ENCODE measurements around the gene EXOC3L2. TPM values are rescaled to one million over a fixed set of nuclear protein-coding genes. Genes with fewer than 3 reads are reported as not detected.

The EXOC3L2 gene
- not detected in 2 replicates for total RNA-seq

- H3K4me3 ChIP-seq (ENCODE audit: low read depth, low read length): no peak within 1 kb of the TSS
- TF ChIP-seq CTCF (IDR thresholded peaks at IDR 0.05; ENCODE audit: insufficient read depth, low read depth, low read length): no peak
- DNase-seq (ENCODE audit: low read depth): peak; percentile 26
These were observed at the start of gene EXOC3L2 for GRCh38 chr19:45245334-45245787. EXOC3L2 (minus strand) TSS chr19:45245407; CDS start chr19:45239045, 6,362 bp downstream.

GRCh38 chr19:45294291-45295029 is 49.3 kb upstream of the EXOC3L2 start:
- TF ChIP-seq CTCF (IDR thresholded peaks at IDR 0.05; ENCODE audit: insufficient read depth, low read depth, low read length): no peak
- no peak for DNase-seq (ENCODE audit: low read depth)
- no peak overlapping the region for H3K4me3 ChIP-seq (ENCODE audit: low read depth, low read length)

- H3K4me3 ChIP-seq (ENCODE audit: low read depth, low read length): no peak overlapping the region
- DNase-seq (ENCODE audit: low read depth): no peak
- TF ChIP-seq CTCF (IDR thresholded peaks at IDR 0.05; ENCODE audit: insufficient read depth, low read depth, low read length): no peak
These were observed 48.5 kb upstream of the EXOC3L2 start for GRCh38 chr19:45293682-45294081.

- no peak for DNase-seq (ENCODE audit: low read depth)
- H3K4me3 ChIP-seq (ENCODE audit: low read depth, low read length): no peak overlapping the region
- TF ChIP-seq CTCF (IDR thresholded peaks at IDR 0.05; ENCODE audit: insufficient read depth, low read depth, low read length): no peak
These were observed 46.6 kb upstream of the EXOC3L2 start for GRCh38 chr19:45291834-45292233.

GRCh38 chr19:45290381-45290931 is 45.2 kb upstream of the EXOC3L2 start:
- DNase-seq (ENCODE audit: low read depth): no peak
- H3K4me3 ChIP-seq (ENCODE audit: low read depth, low read length): no peak overlapping the region
- no peak for TF ChIP-seq CTCF (IDR thresholded peaks at IDR 0.05; ENCODE audit: insufficient read depth, low read depth, low read length)

GRCh38 chr19:45283443-45284033 is 38.3 kb upstream of the EXOC3L2 start:
- DNase-seq (ENCODE audit: low read depth): no peak

More at GRCh38 chr19:45283443-45284033, 38.3 kb upstream of the EXOC3L2 start:
- TF ChIP-seq CTCF (IDR thresholded peaks at IDR 0.05; ENCODE audit: insufficient read depth, low read depth, low read length): no peak
- H3K4me3 ChIP-seq (ENCODE audit: low read depth, low read length): no peak overlapping the region
